ENCODE data around the gene RENBP. TPM values are rescaled to one million over a fixed set of nuclear protein-coding genes. Genes with fewer than 3 reads are reported as not detected.
A peak's percentile ranks its signal among the peaks of the same experiment; 100 is the strongest.

The RENBP gene
- total and polyA plus RNA-seq, 7 donors, result 9.8 to 16.8 (median 15.0) TPM

- Histone ChIP-seq H3K4me1 (peaks cover 0 to 44% (median 31%) of the 10 kb centered on the region in 4 donors), H3K36me3 (peaks cover 0 to 16% (median 5%) of the 10 kb centered on the region in 4 donors), H3K4me3 (peak overlapping the region in 2 of 4 donors; percentile 61 to 63), H3K27me3 (no peaks in the 10 kb centered on the region), H3K9me3 (no peaks in the 10 kb centered on the region), H3K27ac (peak overlapping the region; percentile 90 to 96 (median 95))
- intact Hi-C loops (cut with DNase I), result loop anchor here (5.0 kb wide), 1 partner anchor 134 kb away; the partner anchor contains the start of genes IDH3G and SSR4
- DNase-seq, result no peak
- no peak for TF ChIP-seq POLR2AphosphoS5 (IDR thresholded peaks at IDR 0.05)
- TF ChIP-seq POLR2A (IDR thresholded peaks at IDR 0.05), result no peak
- no peak for TF ChIP-seq EP300 (IDR thresholded peaks at IDR 0.05)
- no peak for TF ChIP-seq CTCF (IDR thresholded peaks at IDR 0.05)
- WGBS, 2 donors, result 9 to 18% methylated on average over 4 of the region's 4 CpGs
Observed at GRCh38 chrX:153926552-153926857, 17.9 kb downstream of the RENBP start.

GRCh38 chrX:153925739-153926551 is 18.5 kb downstream of the RENBP start, which contains the start of gene ARHGAP4:
ARHGAP4 (minus strand) TSS chrX:153926264; CDS start chrX:153926202, 62 bp downstream.
- DNase-seq, result no peak
- H3K4me3 ChIP-seq, result peak within 1 kb of the TSS in 3 of 4 donors; percentile 60 to 63 (median 61)
- TF ChIP-seq POLR2A (IDR thresholded peaks at IDR 0.05), result no peak
- TF ChIP-seq EP300 (IDR thresholded peaks at IDR 0.05), result no peak
- H3K27ac ChIP-seq, result peak within 1 kb of the TSS; percentile 90 to 96 (median 95)
- WGBS, 2 donors, result 11 to 25% methylated on average over 59 of the region's 59 CpGs
- intact Hi-C loops (cut with DNase I), result loop anchor here (5.0 kb wide), 1 partner anchor 134 kb away; the partner anchor contains the start of genes IDH3G and SSR4
- H3K9me3 ChIP-seq, result no peaks in the 10 kb centered on the region
- H3K4me1 ChIP-seq, result peaks cover 0 to 49% (median 36%) of the 10 kb centered on the region in 4 donors
- peaks cover 0 to 12% (median 3%) of the 10 kb centered on the region in 4 donors for H3K36me3 ChIP-seq
- H3K27me3 ChIP-seq, result no peaks in the 10 kb centered on the region

GRCh38 chrX:153925387-153925738 is 19.1 kb downstream of the RENBP start:
- H3K27ac ChIP-seq, result peak overlapping the region; percentile 90 to 96 (median 95)
- DNase-seq, result no peak
- H3K27me3 ChIP-seq, result no peaks in the 10 kb centered on the region
- peaks cover 0 to 6% (median under 1%) of the 10 kb centered on the region in 4 donors for H3K36me3 ChIP-seq
- peak overlapping the region in 3 of 4 donors; percentile 10 to 63 (median 22) for H3K4me3 ChIP-seq
- H3K9me3 ChIP-seq, result no peaks in the 10 kb centered on the region
- intact Hi-C loops (cut with DNase I), result loop anchor here (5.0 kb wide), 1 partner anchor 133 kb away; the partner anchor contains the start of genes IDH3G and SSR4
- H3K4me1 ChIP-seq, result peaks cover 0 to 51% (median 38%) of the 10 kb centered on the region in 4 donors
- no peak for TF ChIP-seq CTCF (IDR thresholded peaks at IDR 0.05)
- no peak for TF ChIP-seq POLR2A (IDR thresholded peaks at IDR 0.05)
- no peak for TF ChIP-seq EP300 (IDR thresholded peaks at IDR 0.05)
- WGBS, 2 donors, result 44 to 85% methylated on average over 4 of the region's 4 CpGs

- H3K4me3 ChIP-seq, result no peak overlapping the region
- H3K27me3 ChIP-seq, result no peaks in the 10 kb centered on the region
- peak overlapping the region in 3 of 4 donors; percentile 14 to 44 (median 22) for H3K27ac ChIP-seq
- TF ChIP-seq CTCF (IDR thresholded peaks at IDR 0.05), result no peak
- no peak for TF ChIP-seq POLR2A (IDR thresholded peaks at IDR 0.05)
- no peak for TF ChIP-seq POLR2AphosphoS5 (IDR thresholded peaks at IDR 0.05)
- TF ChIP-seq EP300 (IDR thresholded peaks at IDR 0.05), result no peak
- no peaks in the 10 kb centered on the region for H3K36me3 ChIP-seq
- DNase-seq, result no peak
- 19 to 38% methylated on average over 14 of the region's 14 CpGs for WGBS, 2 donors
- peaks cover 0 to 51% (median 37%) of the 10 kb centered on the region in 4 donors for H3K4me1 ChIP-seq
- intact Hi-C loops (cut with DNase I), result no loop called here
- no peaks in the 10 kb centered on the region for H3K9me3 ChIP-seq
Observed at GRCh38 chrX:153924149-153924861, 20.1 kb downstream of the RENBP start.
